ENCODE data around the gene MLLT1.

The MLLT1 gene

GRCh38 chr19:6233827-6234511 is 45.8 kb downstream of the MLLT1 start:
- no peak for DNase-seq

- DNase-seq: no peak
Measured at GRCh38 chr19:6233056-6233826, 46.5 kb downstream of the MLLT1 start.

- no peak for DNase-seq
Measured at GRCh38 chr19:6232601-6233055, 47.1 kb downstream of the MLLT1 start.

GRCh38 chr19:6230991-6231448 is 48.8 kb downstream of the MLLT1 start:
- DNase-seq: no peak

- DNase-seq: no peak
Measured at GRCh38 chr19:6229951-6230712, 49.6 kb downstream of the MLLT1 start.

- DNase-seq: no peak
Measured at GRCh38 chr19:6229216-6229913, 50.4 kb downstream of the MLLT1 start.

- no peak for DNase-seq
Measured at GRCh38 chr19:6228551-6229215, 51.1 kb downstream of the MLLT1 start.

GRCh38 chr19:6227936-6228325 is 51.8 kb downstream of the MLLT1 start:
- DNase-seq: no peak

- no peak for DNase-seq
Measured at GRCh38 chr19:6227156-6227935, 52.4 kb downstream of the MLLT1 start.

- DNase-seq: no peak
Measured at GRCh38 chr19:6226444-6227155, 53.2 kb downstream of the MLLT1 start.

- no peak for DNase-seq
Measured at GRCh38 chr19:6226012-6226411, 53.8 kb downstream of the MLLT1 start.

- no peak for DNase-seq
Measured at GRCh38 chr19:6225232-6225865, 54.4 kb downstream of the MLLT1 start.

- DNase-seq: no peak
Measured at GRCh38 chr19:6224308-6224675, 55.5 kb downstream of the MLLT1 start.

- no peak for DNase-seq
Measured at GRCh38 chr19:6223461-6224307, 56.1 kb downstream of the MLLT1 start.

- DNase-seq: no peak
Measured at GRCh38 chr19:6222884-6223283, 56.9 kb downstream of the MLLT1 start.

- DNase-seq: no peak
Measured at GRCh38 chr19:6221878-6222746, 57.7 kb downstream of the MLLT1 start.

GRCh38 chr19:6221220-6221877 is 58.4 kb downstream of the MLLT1 start:
- no peak for DNase-seq

Data from stimulated activated CD4-positive, alpha-beta T cell treated with anti-CD3 and anti-CD28 coated beads, Interleukin-2, amount 100 ng/mL, for 24 hours (primary cell).